ENCODE results near the gene IL26. TPM values are rescaled to one million over a fixed set of nuclear protein-coding genes. Genes with fewer than 3 reads are reported as not detected.

Gene IL26
- total RNA-seq, 1 experiment from 2014 or later = not detected

- no peaks in the 10 kb centered on the region for H3K36me3 ChIP-seq (ENCODE audit: control insufficient read depth, insufficient read depth, low read length)
- no peak for DNase-seq (ENCODE audit: low read depth, low spot score)
- H3K4me3 ChIP-seq (ENCODE audit: low read depth in 2 of 2, low read length in 2 of 2) = no peak overlapping the region
- H3K27me3 ChIP-seq (ENCODE audit: control insufficient read depth, insufficient read depth, low read length) = no peaks in the 10 kb centered on the region
- no peak overlapping the region for H3K27ac ChIP-seq (ENCODE audit: low read length)
- ATAC-seq = no peak
- no peaks in the 10 kb centered on the region for H3K9me3 ChIP-seq (ENCODE audit: control insufficient read depth, insufficient read depth, low read depth, low read length)
- CTCF ChIA-PET = no interaction called here
- TF ChIP-seq CTCF (IDR thresholded peaks at IDR 0.05) (no peak), SIN3A (IDR thresholded peaks at IDR 0.05; ENCODE audit: borderline replicate concordance, insufficient read depth, low read depth, low read length) (no peak), POLR2AphosphoS5 (IDR thresholded peaks at IDR 0.05; ENCODE audit: low read depth, low read length) (no peak), REST (IDR thresholded peaks at IDR 0.05; ENCODE audit: insufficient read depth in 1 of 2, low read depth in 2 of 2, low read length in 1 of 2) (no peak), TCF7L2 (IDR thresholded peaks at IDR 0.05; ENCODE audit: low read depth, low read length) (no peak)
- BruUV-seq (replicated peaks) = no TSS peak
- POLR2A ChIA-PET = interaction anchor here (0.6 kb wide), 1 partner anchor 263 kb away, joined by 4 read pairs; no protein-coding TSS in a partner anchor
- intact Hi-C loops (cut with micrococcal nuclease; ENCODE audit: unreplicated experiment) = no loop called here
- in situ Hi-C loops (cut with HindIII; ENCODE audit: low pct_unique_long_range_greater_than_20kb, low sequenced_read_pairs) = no loop called here
- no peaks in the 10 kb centered on the region for H3K4me1 ChIP-seq (ENCODE audit: control insufficient read depth, insufficient read depth, low read length)
Observed at GRCh38 chr12:68269779-68270178, 44.2 kb upstream of the IL26 start.

- Histone ChIP-seq H3K27me3 (ENCODE audit: control insufficient read depth, insufficient read depth, low read length) (no peaks in the 10 kb centered on the region), H3K36me3 (ENCODE audit: control insufficient read depth, insufficient read depth, low read length) (no peaks in the 10 kb centered on the region), H3K27ac (ENCODE audit: low read length) (no peak overlapping the region), H3K4me1 (ENCODE audit: control insufficient read depth, insufficient read depth, low read length) (no peaks in the 10 kb centered on the region), H3K9me3 (ENCODE audit: control insufficient read depth, insufficient read depth, low read depth, low read length) (no peaks in the 10 kb centered on the region), H3K4me3 (ENCODE audit: low read depth in 2 of 2, low read length in 2 of 2) (no peak overlapping the region)
- no TSS peak for BruUV-seq (replicated peaks)
- in situ Hi-C loops (cut with HindIII; ENCODE audit: low pct_unique_long_range_greater_than_20kb, low sequenced_read_pairs) = no loop called here
- DNase-seq (ENCODE audit: low read depth, low spot score) = no peak
- intact Hi-C loops (cut with micrococcal nuclease; ENCODE audit: unreplicated experiment) = no loop called here
- TF ChIP-seq REST (IDR thresholded peaks at IDR 0.05; ENCODE audit: insufficient read depth in 1 of 2, low read depth in 2 of 2, low read length in 1 of 2) = no peak
- POLR2A ChIA-PET = no interaction called here
- CTCF ChIA-PET = no interaction called here
- no peak for ATAC-seq
Observed at GRCh38 chr12:68268967-68269366, 43.4 kb upstream of the IL26 start.
